Loucy (cell line): Measurements from ENCODE around the gene FFAR2.

Experiments used
- H2AFZ ChIP-seq: fragments of 200-600 bp; sonication (generic); 2 replicates; pipeline ENCODE4 v1.6.0; 2016; ENCODE audit warnings: antibody characterized with exemption, mild to moderate bottlenecking, low read length, moderate library complexity
- H3F3A ChIP-seq: fragments of 200-600 bp; 2 replicates; pipeline ENCODE4 v1.6.0; 2016; ENCODE audit warnings: antibody characterized with exemption, low read depth, mild to moderate bottlenecking
- H3K27me3 ChIP-seq: fragments of 200-600 bp; sonication (generic); 2 replicates; pipeline ENCODE4 v1.6.1; 2014; ENCODE audit warnings: low read length, mild to moderate bottlenecking; ENCODE audit not compliant: insufficient read depth, poor library complexity, severe bottlenecking
- H3K36me3 ChIP-seq: fragments of 200-600 bp; sonication (generic); 2 replicates; pipeline ENCODE4 v1.6.1; 2016; ENCODE audit warnings: low read length; ENCODE audit not compliant: insufficient read depth
- H3K4me1 ChIP-seq: fragments of 200-600 bp; sonication (generic); 2 replicates; pipeline ENCODE4 v1.5.1; 2014; ENCODE audit warnings: low read length, mild to moderate bottlenecking; ENCODE audit not compliant: insufficient read depth, poor library complexity, severe bottlenecking
- H3K4me2 ChIP-seq: fragments of 200-600 bp; sonication (generic); 2 replicates; pipeline ENCODE4 v1.6.0; 2014; ENCODE audit warnings: antibody characterized with exemption, low read length, low read depth, mild to moderate bottlenecking; ENCODE audit not compliant: poor library complexity, severe bottlenecking
- H3K4me3 ChIP-seq: fragments of 200-600 bp; sonication (generic); 2 replicates; pipeline ENCODE4 v1.5.1; 2014; ENCODE audit warnings: low read length, mild to moderate bottlenecking, mixed read lengths; ENCODE audit not compliant: poor library complexity, severe bottlenecking
- H3K79me2 ChIP-seq: fragments of 200-600 bp; sonication (generic); 2 replicates; pipeline ENCODE4 v1.6.1; 2014; ENCODE audit warnings: low read length; ENCODE audit not compliant: insufficient read depth
- H3K9ac ChIP-seq: fragments of 200-600 bp; sonication (generic); 2 replicates; pipeline ENCODE4 v1.6.0; 2014; ENCODE audit warnings: mild to moderate bottlenecking, low read depth, low read length, moderate library complexity; ENCODE audit not compliant: poor library complexity, severe bottlenecking
- H3K9me2 ChIP-seq: fragments of 200-600 bp; sonication (generic); replicated peaks from 2 replicates; pipeline ENCODE4 v1.6.1; 2016; ENCODE audit warnings: low read depth, low read length, mixed read lengths
- H3K9me3 ChIP-seq: fragments of 200-600 bp; sonication (generic); 2 replicates; pipeline ENCODE4 v1.6.1; 2014; ENCODE audit warnings: mild to moderate bottlenecking, antibody characterized with exemption, low read length, low read depth; ENCODE audit not compliant: insufficient read depth
- H4K20me1 ChIP-seq: fragments of 200-600 bp; sonication (generic); 2 replicates; pipeline ENCODE4 v1.6.0; 2014; ENCODE audit warnings: antibody characterized with exemption, low read length, mild to moderate bottlenecking; ENCODE audit not compliant: insufficient read depth, poor library complexity, severe bottlenecking
- EZH2phosphoT487 ChIP-seq: fragments of 200-600 bp; IDR thresholded peaks from 2 replicates; pipeline ENCODE4 v1.6.1; 2018; ENCODE audit warnings: antibody characterized with exemption, mild to moderate bottlenecking, moderate library complexity, borderline replicate concordance
- TF ChIP-seq, protein P1 (sequence below): fragments of 200-600 bp; sonication (generic); conservative IDR thresholded peaks from 2 replicates; pipeline ENCODE4 v1.5.1; 2014; ENCODE audit warnings: mild to moderate bottlenecking, antibody characterized with exemption, low read length

FFAR2 gene

GRCh38 chr19:35439921-35440320, 8.1 kb upstream of the FFAR2 start:
- Histone ChIP-seq H2AFZ (no peak overlapping the region), H3K9me3 (no peaks in the 10 kb centered on the region), H3K79me2 (no peaks in the 10 kb centered on the region), H3K9me2 (no peaks in the 10 kb centered on the region), H3K4me2 (no peak overlapping the region), H3K27me3 (no peaks in the 10 kb centered on the region), H3K36me3 (no peaks in the 10 kb centered on the region), H3K9ac (no peak overlapping the region), H4K20me1 (no peaks in the 10 kb centered on the region), H3K4me3 (no peak overlapping the region), H3F3A (no peaks in the 10 kb centered on the region), H3K4me1 (peaks cover 31% of the 10 kb centered on the region)
- TF ChIP-seq, protein P1, sequence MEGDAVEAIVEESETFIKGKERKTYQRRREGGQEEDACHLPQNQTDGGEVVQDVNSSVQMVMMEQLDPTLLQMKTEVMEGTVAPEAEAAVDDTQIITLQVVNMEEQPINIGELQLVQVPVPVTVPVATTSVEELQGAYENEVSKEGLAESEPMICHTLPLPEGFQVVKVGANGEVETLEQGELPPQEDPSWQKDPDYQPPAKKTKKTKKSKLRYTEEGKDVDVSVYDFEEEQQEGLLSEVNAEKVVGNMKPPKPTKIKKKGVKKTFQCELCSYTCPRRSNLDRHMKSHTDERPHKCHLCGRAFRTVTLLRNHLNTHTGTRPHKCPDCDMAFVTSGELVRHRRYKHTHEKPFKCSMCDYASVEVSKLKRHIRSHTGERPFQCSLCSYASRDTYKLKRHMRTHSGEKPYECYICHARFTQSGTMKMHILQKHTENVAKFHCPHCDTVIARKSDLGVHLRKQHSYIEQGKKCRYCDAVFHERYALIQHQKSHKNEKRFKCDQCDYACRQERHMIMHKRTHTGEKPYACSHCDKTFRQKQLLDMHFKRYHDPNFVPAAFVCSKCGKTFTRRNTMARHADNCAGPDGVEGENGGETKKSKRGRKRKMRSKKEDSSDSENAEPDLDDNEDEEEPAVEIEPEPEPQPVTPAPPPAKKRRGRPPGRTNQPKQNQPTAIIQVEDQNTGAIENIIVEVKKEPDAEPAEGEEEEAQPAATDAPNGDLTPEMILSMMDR, result no peak
- no peak for TF ChIP-seq EZH2phosphoT487

DNA sequence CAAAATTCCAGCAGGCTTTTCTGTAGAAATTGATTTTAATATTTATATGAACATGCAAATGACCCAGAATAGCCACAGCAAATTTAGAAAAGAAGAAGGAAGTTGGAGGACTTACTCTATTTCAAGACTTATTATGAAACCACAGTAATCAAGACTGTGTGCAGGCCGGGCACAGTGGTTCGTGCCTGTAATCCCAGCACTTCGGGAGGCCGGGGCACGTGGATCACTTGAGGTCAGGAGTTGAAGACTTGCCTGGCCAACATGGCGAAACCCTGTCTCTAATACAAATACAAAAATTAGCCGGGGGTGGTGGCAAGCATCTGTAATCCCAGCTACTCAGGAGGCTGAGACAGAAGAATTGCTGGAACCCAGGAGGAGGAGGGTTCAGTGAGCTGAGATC, 6.0 kb upstream of the FFAR2 start:
- Histone ChIP-seq H3K9ac (no peak overlapping the region), H2AFZ (no peak overlapping the region), H3K27me3 (no peaks in the 10 kb centered on the region), H3F3A (no peaks in the 10 kb centered on the region), H3K4me2 (no peak overlapping the region), H3K4me3 (no peak overlapping the region), H3K9me2 (no peaks in the 10 kb centered on the region), H3K36me3 (no peaks in the 10 kb centered on the region), H4K20me1 (no peaks in the 10 kb centered on the region), H3K4me1 (peaks cover 30% of the 10 kb centered on the region), H3K9me3 (no peaks in the 10 kb centered on the region), H3K79me2 (no peaks in the 10 kb centered on the region)
- TF ChIP-seq EZH2phosphoT487, result no peak
- TF ChIP-seq, protein P1, result no peak

GRCh38 chr19:35444735-35445134, 3.3 kb upstream of the FFAR2 start:
- no peaks in the 10 kb centered on the region for H3K9me3 ChIP-seq
- H3K4me2 ChIP-seq, result no peak overlapping the region
- no peaks in the 10 kb centered on the region for H3K27me3 ChIP-seq
- no peak overlapping the region for H3K9ac ChIP-seq
- TF ChIP-seq, protein P1, result no peak
- no peak for TF ChIP-seq EZH2phosphoT487
- no peaks in the 10 kb centered on the region for H3K9me2 ChIP-seq
- H3K4me3 ChIP-seq, result no peak overlapping the region
- H3K79me2 ChIP-seq, result no peaks in the 10 kb centered on the region
- H3K36me3 ChIP-seq, result no peaks in the 10 kb centered on the region
- peaks cover 49% of the 10 kb centered on the region for H3K4me1 ChIP-seq
- H4K20me1 ChIP-seq, result no peaks in the 10 kb centered on the region
- no peaks in the 10 kb centered on the region for H3F3A ChIP-seq
- no peak overlapping the region for H2AFZ ChIP-seq
